Nephron progenitor cell (in vitro differentiated cells): ENCODE measurements around the gene MTM1.
A peak's percentile ranks its signal among the peaks of the same experiment; 100 is the strongest.

ENCODE experiments used
- DNase-seq: peaks from one replicate; pipeline ENCODE4 v3.0.0; 2021
- H3K27ac Mint-ChIP-seq: 2 replicates; pipeline ENCODE4 v1.8.0; 2021; ENCODE audit warnings: mild to moderate bottlenecking, moderate library complexity, mixed read lengths
- H3K27me3 Mint-ChIP-seq: 2 replicates; pipeline ENCODE4 v1.8.0; 2021; ENCODE audit warnings: mild to moderate bottlenecking, low read depth, mixed read lengths; ENCODE audit not compliant: poor library complexity
- H3K36me3 Mint-ChIP-seq: 2 replicates; pipeline ENCODE4 v1.8.0; 2021; ENCODE audit warnings: low read depth, mixed read lengths
- H3K4me1 Mint-ChIP-seq: 2 replicates; pipeline ENCODE4 v1.8.0; 2021; ENCODE audit warnings: mixed read lengths
- H3K4me3 Mint-ChIP-seq: 2 replicates; pipeline ENCODE4 v1.8.0; 2021; ENCODE audit warnings: mild to moderate bottlenecking, moderate library complexity, mixed read lengths
- H3K9me3 Mint-ChIP-seq: 2 replicates; pipeline ENCODE4 v1.8.0; 2021; ENCODE audit warnings: mild to moderate bottlenecking, moderate library complexity, mixed read lengths
- CTCF ChIP-seq: fragments of 200-600 bp; sonication (generic); IDR thresholded peaks from 2 replicates; pipeline ENCODE4 v1.5.0; 2021; ENCODE audit warnings: antibody characterized with exemption

The MTM1 gene

GRCh38 chrX:150663073-150663472 lies 94.7 kb downstream of the MTM1 start:
- DNase-seq, result no peak
- no peak overlapping the region for H3K27ac Mint-ChIP-seq
- H3K36me3 Mint-ChIP-seq, result peaks cover 54% of the 10 kb centered on the region
- peaks cover 36% of the 10 kb centered on the region for H3K9me3 Mint-ChIP-seq
- H3K27me3 Mint-ChIP-seq, result no peaks in the 10 kb centered on the region
- TF ChIP-seq CTCF, result no peak
- H3K4me1 Mint-ChIP-seq, result no peaks in the 10 kb centered on the region
- H3K4me3 Mint-ChIP-seq, result no peak overlapping the region

GRCh38 chrX:150664290-150664689 lies 95.9 kb downstream of the MTM1 start:
- TF ChIP-seq CTCF, result no peak
- no peak for DNase-seq
- H3K4me1 Mint-ChIP-seq, result no peaks in the 10 kb centered on the region
- no peaks in the 10 kb centered on the region for H3K27me3 Mint-ChIP-seq
- H3K9me3 Mint-ChIP-seq, result peaks cover 43% of the 10 kb centered on the region
- peaks cover 54% of the 10 kb centered on the region for H3K36me3 Mint-ChIP-seq
- H3K4me3 Mint-ChIP-seq, result no peak overlapping the region
- H3K27ac Mint-ChIP-seq, result no peak overlapping the region

GRCh38 chrX:150676221-150676620 lies 107.8 kb downstream of the MTM1 start:
- no peak for DNase-seq
- Mint-ChIP-seq H3K36me3 (no peaks in the 10 kb centered on the region), H3K27me3 (no peaks in the 10 kb centered on the region), H3K9me3 (peaks cover 31% of the 10 kb centered on the region), H3K27ac (no peak overlapping the region), H3K4me3 (no peak overlapping the region), H3K4me1 (no peaks in the 10 kb centered on the region)
- no peak for TF ChIP-seq CTCF

GRCh38 chrX:150680974-150681373 lies 112.6 kb downstream of the MTM1 start:
- no peaks in the 10 kb centered on the region for H3K36me3 Mint-ChIP-seq
- peak; percentile 22 for TF ChIP-seq CTCF
- H3K4me1 Mint-ChIP-seq, result no peaks in the 10 kb centered on the region
- no peaks in the 10 kb centered on the region for H3K27me3 Mint-ChIP-seq
- no peak overlapping the region for H3K4me3 Mint-ChIP-seq
- peaks cover 48% of the 10 kb centered on the region for H3K9me3 Mint-ChIP-seq
- no peak overlapping the region for H3K27ac Mint-ChIP-seq
- DNase-seq, result no peak

- Mint-ChIP-seq H3K36me3 (no peaks in the 10 kb centered on the region), H3K9me3 (peaks cover 44% of the 10 kb centered on the region), H3K4me3 (no peak overlapping the region), H3K4me1 (peaks cover 4% of the 10 kb centered on the region), H3K27ac (no peak overlapping the region), H3K27me3 (no peaks in the 10 kb centered on the region)
- TF ChIP-seq CTCF, result no peak
- no peak for DNase-seq
Measured at GRCh38 chrX:150683112-150683511, 114.7 kb downstream of the MTM1 start.

- no peak overlapping the region for H3K4me3 Mint-ChIP-seq
- H3K27me3 Mint-ChIP-seq, result no peaks in the 10 kb centered on the region
- H3K27ac Mint-ChIP-seq, result no peak overlapping the region
- H3K9me3 Mint-ChIP-seq, result peaks cover 44% of the 10 kb centered on the region
- H3K36me3 Mint-ChIP-seq, result no peaks in the 10 kb centered on the region
- TF ChIP-seq CTCF, result peak; percentile 38
- H3K4me1 Mint-ChIP-seq, result peaks cover 4% of the 10 kb centered on the region
- DNase-seq, result no peak
Measured at GRCh38 chrX:150683536-150684146, 115.2 kb downstream of the MTM1 start.
